ENCODE results near the gene TMEM201. TPM values are rescaled to one million over a fixed set of nuclear protein-coding genes. Genes with fewer than 3 reads are reported as not detected.

Gene TMEM201
- total and polyA plus RNA-seq, 2 of the 13 experiments (the other 11 are each of a cell fraction or from before 2014, with no cell fraction given) = 1.5 to 8.2 TPM

DNA sequence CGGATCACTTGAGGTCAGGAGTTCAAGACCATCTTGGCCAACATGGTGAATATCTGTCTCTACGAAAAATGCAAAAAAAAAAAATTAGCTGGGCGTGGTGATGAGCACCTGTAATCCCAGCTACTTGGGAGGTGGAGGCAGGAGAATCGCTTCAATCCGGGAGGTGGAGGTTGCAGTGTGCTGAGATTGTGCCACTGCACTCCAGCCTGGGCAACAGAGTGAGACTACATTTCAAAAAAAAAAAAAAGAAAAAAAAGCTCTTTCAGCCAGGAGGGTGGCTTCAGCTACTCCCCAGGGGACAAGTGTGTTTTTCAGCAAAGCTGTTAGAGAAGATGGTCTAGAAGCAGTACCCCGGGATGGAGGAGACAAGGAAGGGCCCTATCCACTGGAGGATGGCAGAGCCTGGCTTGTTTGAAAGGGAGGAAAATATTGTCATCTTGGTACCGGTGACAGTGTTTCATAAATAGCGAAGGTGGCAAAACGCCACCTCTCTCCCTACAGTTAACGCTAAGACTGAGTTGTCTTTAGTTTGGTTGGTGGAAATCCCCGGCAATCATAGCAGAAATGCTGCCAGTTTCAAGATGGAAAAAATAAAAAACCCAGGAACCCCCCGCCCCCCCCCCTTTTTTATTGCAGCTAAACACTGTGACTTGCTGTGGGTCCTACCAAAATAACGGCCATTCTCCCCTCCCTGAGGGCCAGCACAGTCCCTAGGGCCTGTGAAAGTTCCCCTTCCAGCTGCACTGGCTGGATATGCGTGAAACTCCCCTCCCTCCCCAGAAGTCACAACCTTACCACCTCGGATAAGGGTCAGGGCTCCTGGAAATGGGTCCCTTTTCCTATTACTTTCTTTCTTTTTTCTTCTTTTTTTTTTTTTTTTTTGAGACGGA, 66.4 kb downstream of the TMEM201 start:
- no TSS peak for BruUV-seq (replicated peaks)
- no peak for DNase-seq (ENCODE audit: low spot score)
- intact Hi-C loops (cut with micrococcal nuclease; ENCODE audit: unreplicated experiment) = no loop called here
- WGBS (ENCODE audit: low lambda C conversion rate) = 41% methylated on average over 16 of the region's 16 CpGs
- H3K4me2 ChIP-seq (ENCODE audit: low read depth, low read length) = no peak overlapping the region
- H4K20me1 ChIP-seq (ENCODE audit: insufficient read depth, low read length) = no peaks in the 10 kb centered on the region
- H3K27me3 ChIP-seq (ENCODE audit: control insufficient read depth in 1 of 2, insufficient read depth in 2 of 2, low read length in 2 of 2) = peaks cover 7 to 44% of the 10 kb centered on the region in 2 experiments; a peak in 4 of 5 replicates
- in situ Hi-C loops (cut with HindIII; ENCODE audit: extremely low pct_ligation_motif_present, low pct_unique_long_range_greater_than_20kb) = no loop called here
- H3K27ac ChIP-seq (ENCODE audit: extremely low read length, insufficient read depth, low read length) = no peak overlapping the region
- H3K4me1 ChIP-seq (ENCODE audit: insufficient read depth, low read length) = no peaks in the 10 kb centered on the region
- no peak for ATAC-seq
- no peak overlapping the region for H3K9ac ChIP-seq (ENCODE audit: insufficient read depth, low read depth, low read length)
- ChIA-PET CTCF (ENCODE audit: low intra/inter-chr PET ratio, low total read pairs) (no interaction called here), POLR2A (no interaction called here)
- no peak overlapping the region for H3K4me3 ChIP-seq (replicated peaks in 1 of 3; ENCODE audit: insufficient read depth in 1 of 3, low read depth in 2 of 3, low read length in 3 of 3)
- H3K9me3 ChIP-seq (ENCODE audit: low read length) = no peaks in the 10 kb centered on the region
- H3K36me3 ChIP-seq (replicated peaks in 1 of 2; ENCODE audit: control insufficient read depth in 1 of 2, insufficient read depth in 2 of 2, low read length in 2 of 2) = no peaks in the 10 kb centered on the region
- FAIRE-seq = no peak
- H3K79me2 ChIP-seq (ENCODE audit: insufficient read depth, low read length) = no peaks in the 10 kb centered on the region
- no peak overlapping the region for H2AFZ ChIP-seq (ENCODE audit: low read length)
- TF ChIP-seq, protein P1, sequence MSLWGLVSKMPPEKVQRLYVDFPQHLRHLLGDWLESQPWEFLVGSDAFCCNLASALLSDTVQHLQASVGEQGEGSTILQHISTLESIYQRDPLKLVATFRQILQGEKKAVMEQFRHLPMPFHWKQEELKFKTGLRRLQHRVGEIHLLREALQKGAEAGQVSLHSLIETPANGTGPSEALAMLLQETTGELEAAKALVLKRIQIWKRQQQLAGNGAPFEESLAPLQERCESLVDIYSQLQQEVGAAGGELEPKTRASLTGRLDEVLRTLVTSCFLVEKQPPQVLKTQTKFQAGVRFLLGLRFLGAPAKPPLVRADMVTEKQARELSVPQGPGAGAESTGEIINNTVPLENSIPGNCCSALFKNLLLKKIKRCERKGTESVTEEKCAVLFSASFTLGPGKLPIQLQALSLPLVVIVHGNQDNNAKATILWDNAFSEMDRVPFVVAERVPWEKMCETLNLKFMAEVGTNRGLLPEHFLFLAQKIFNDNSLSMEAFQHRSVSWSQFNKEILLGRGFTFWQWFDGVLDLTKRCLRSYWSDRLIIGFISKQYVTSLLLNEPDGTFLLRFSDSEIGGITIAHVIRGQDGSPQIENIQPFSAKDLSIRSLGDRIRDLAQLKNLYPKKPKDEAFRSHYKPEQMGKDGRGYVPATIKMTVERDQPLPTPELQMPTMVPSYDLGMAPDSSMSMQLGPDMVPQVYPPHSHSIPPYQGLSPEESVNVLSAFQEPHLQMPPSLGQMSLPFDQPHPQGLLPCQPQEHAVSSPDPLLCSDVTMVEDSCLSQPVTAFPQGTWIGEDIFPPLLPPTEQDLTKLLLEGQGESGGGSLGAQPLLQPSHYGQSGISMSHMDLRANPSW (CRISPR knock-in tag; IDR thresholded peaks at IDR 0.05; ENCODE audit: borderline replicate concordance) = no peak
- TF ChIP-seq ELF1 (CRISPR knock-in tag; IDR thresholded peaks at IDR 0.05) (no peak), SRSF9 (IDR thresholded peaks at IDR 0.05; ENCODE audit: borderline replicate concordance, insufficient read depth, low read depth, low read length, poor library complexity, severe bottlenecking) (no peak), ZNF224 (CRISPR knock-in tag; IDR thresholded peaks at IDR 0.05) (no peak), CHCHD3 (CRISPR knock-in tag; IDR thresholded peaks at IDR 0.05) (no peak), CBX2 (IDR thresholded peaks at IDR 0.05; ENCODE audit: low read depth, low read length) (no peak), CBX2 (CRISPR knock-in tag; IDR thresholded peaks at IDR 0.05; ENCODE audit: low read depth) (no peak), ZMYM3 (CRISPR knock-in tag; IDR thresholded peaks at IDR 0.05) (no peak), ZNF747 (CRISPR knock-in tag; IDR thresholded peaks at IDR 0.05; ENCODE audit: borderline replicate concordance) (no peak), MAF1 (CRISPR knock-in tag; IDR thresholded peaks at IDR 0.05; ENCODE audit: borderline replicate concordance) (no peak), ZMAT3 (CRISPR knock-in tag; conservative IDR thresholded peaks at IDR 0.05) (no peak), MTF2 (CRISPR knock-in tag; IDR thresholded peaks at IDR 0.05; ENCODE audit: borderline replicate concordance) (no peak)
- TF ChIP-seq, protein P2, sequence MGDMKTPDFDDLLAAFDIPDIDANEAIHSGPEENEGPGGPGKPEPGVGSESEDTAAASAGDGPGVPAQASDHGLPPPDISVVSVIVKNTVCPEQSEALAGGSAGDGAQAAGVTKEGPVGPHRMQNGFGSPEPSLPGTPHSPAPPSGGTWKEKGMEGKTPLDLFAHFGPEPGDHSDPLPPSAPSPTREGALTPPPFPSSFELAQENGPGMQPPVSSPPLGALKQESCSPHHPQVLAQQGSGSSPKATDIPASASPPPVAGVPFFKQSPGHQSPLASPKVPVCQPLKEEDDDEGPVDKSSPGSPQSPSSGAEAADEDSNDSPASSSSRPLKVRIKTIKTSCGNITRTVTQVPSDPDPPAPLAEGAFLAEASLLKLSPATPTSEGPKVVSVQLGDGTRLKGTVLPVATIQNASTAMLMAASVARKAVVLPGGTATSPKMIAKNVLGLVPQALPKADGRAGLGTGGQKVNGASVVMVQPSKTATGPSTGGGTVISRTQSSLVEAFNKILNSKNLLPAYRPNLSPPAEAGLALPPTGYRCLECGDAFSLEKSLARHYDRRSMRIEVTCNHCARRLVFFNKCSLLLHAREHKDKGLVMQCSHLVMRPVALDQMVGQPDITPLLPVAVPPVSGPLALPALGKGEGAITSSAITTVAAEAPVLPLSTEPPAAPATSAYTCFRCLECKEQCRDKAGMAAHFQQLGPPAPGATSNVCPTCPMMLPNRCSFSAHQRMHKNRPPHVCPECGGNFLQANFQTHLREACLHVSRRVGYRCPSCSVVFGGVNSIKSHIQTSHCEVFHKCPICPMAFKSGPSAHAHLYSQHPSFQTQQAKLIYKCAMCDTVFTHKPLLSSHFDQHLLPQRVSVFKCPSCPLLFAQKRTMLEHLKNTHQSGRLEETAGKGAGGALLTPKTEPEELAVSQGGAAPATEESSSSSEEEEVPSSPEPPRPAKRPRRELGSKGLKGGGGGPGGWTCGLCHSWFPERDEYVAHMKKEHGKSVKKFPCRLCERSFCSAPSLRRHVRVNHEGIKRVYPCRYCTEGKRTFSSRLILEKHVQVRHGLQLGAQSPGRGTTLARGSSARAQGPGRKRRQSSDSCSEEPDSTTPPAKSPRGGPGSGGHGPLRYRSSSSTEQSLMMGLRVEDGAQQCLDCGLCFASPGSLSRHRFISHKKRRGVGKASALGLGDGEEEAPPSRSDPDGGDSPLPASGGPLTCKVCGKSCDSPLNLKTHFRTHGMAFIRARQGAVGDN (CRISPR knock-in tag; IDR thresholded peaks at IDR 0.05) = no peak
- TF ChIP-seq, protein P3, sequence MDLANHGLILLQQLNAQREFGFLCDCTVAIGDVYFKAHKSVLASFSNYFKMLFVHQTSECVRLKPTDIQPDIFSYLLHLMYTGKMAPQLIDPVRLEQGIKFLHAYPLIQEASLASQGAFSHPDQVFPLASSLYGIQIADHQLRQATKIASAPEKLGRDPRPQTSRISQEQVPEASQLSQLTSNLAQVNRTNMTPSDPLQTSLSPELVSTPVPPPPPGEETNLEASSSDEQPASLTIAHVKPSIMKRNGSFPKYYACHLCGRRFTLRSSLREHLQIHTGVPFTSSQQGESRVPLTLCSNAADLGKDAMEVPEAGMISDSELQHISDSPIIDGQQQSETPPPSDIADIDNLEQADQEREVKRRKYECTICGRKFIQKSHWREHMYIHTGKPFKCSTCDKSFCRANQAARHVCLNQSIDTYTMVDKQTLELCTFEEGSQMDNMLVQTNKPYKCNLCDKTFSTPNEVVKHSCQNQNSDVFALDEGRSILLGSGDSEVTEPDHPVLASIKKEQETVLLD (CRISPR knock-in tag; IDR thresholded peaks at IDR 0.05; ENCODE audit: low read depth) = no peak
